Nephron (organoid): ENCODE results near the gene ADPRS.

ENCODE experiments used
- H3K27ac Mint-ChIP-seq, 3 experiments: 2 replicates each; pipeline ENCODE4 v1.8.0; 2020; ENCODE audit warnings: mixed read lengths in 3 of 3, mild to moderate bottlenecking in 2 of 3, moderate library complexity in 1 of 3
- H3K27me3 Mint-ChIP-seq: 2 replicates; pipeline ENCODE4 v1.8.0; 2021; ENCODE audit warnings: low read depth, mild to moderate bottlenecking, moderate library complexity, mixed read lengths
- H3K36me3 Mint-ChIP-seq: 2 replicates; pipeline ENCODE4 v1.8.0; 2020; ENCODE audit warnings: low read depth, mixed read lengths
- H3K4me1 Mint-ChIP-seq: 2 replicates; pipeline ENCODE4 v1.8.0; 2020; ENCODE audit warnings: mixed read lengths
- H3K4me3 Mint-ChIP-seq, 3 experiments: 2 replicates each; pipeline ENCODE4 v1.8.0; 2020; ENCODE audit warnings: mild to moderate bottlenecking in 3 of 3, mixed read lengths in 3 of 3, moderate library complexity in 2 of 3
- H3K9me3 Mint-ChIP-seq: 2 replicates; pipeline ENCODE4 v1.8.0; 2020; ENCODE audit warnings: mixed read lengths
- CTCF ChIP-seq, 3 experiments: fragments of 200-600 bp; sonication (generic); IDR thresholded peaks; one replicate each; pipeline ENCODE4 v1.5.0; 2021; ENCODE audit warnings: antibody characterized with exemption in 3 of 3; ENCODE audit not compliant: unreplicated experiment in 3 of 3

Gene ADPRS

GRCh38 chr1:36093226-36093625 lies 4.5 kb downstream of the ADPRS start:
- H3K4me3 Mint-ChIP-seq = no peak overlapping the region
- no peak overlapping the region for H3K27ac Mint-ChIP-seq
- H3K27me3 Mint-ChIP-seq = no peaks in the 10 kb centered on the region
- TF ChIP-seq CTCF (IDR thresholded peaks at IDR 0.05; ENCODE audit: unreplicated experiment in 3 of 3) = no peak
- no peaks in the 10 kb centered on the region for H3K9me3 Mint-ChIP-seq
- peaks cover 15% of the 10 kb centered on the region for H3K4me1 Mint-ChIP-seq
- peaks cover 28% of the 10 kb centered on the region for H3K36me3 Mint-ChIP-seq

- Mint-ChIP-seq H3K27ac (no peak overlapping the region), H3K27me3 (no peaks in the 10 kb centered on the region), H3K4me3 (no peak overlapping the region), H3K36me3 (peaks cover 28% of the 10 kb centered on the region), H3K9me3 (no peaks in the 10 kb centered on the region), H3K4me1 (peaks cover 15% of the 10 kb centered on the region)
- no peak for TF ChIP-seq CTCF (IDR thresholded peaks at IDR 0.05; ENCODE audit: unreplicated experiment in 3 of 3)
Observed at GRCh38 chr1:36093929-36094328, 5.2 kb downstream of the ADPRS start.

GRCh38 chr1:36094621-36095061 lies 5.9 kb downstream of the ADPRS start:
- H3K9me3 Mint-ChIP-seq = no peaks in the 10 kb centered on the region
- no peak for TF ChIP-seq CTCF (IDR thresholded peaks at IDR 0.05; ENCODE audit: unreplicated experiment in 3 of 3)
- H3K27ac Mint-ChIP-seq = no peak overlapping the region
- H3K27me3 Mint-ChIP-seq = no peaks in the 10 kb centered on the region
- H3K36me3 Mint-ChIP-seq = peaks cover 28% of the 10 kb centered on the region
- H3K4me1 Mint-ChIP-seq = peaks cover 10% of the 10 kb centered on the region
- no peak overlapping the region for H3K4me3 Mint-ChIP-seq

- peaks cover 5% of the 10 kb centered on the region for H3K4me1 Mint-ChIP-seq
- H3K9me3 Mint-ChIP-seq = no peaks in the 10 kb centered on the region
- peak overlapping the region in 2 of 3 experiments; percentile 37 to 48 for H3K27ac Mint-ChIP-seq
- H3K4me3 Mint-ChIP-seq = no peak overlapping the region
- H3K27me3 Mint-ChIP-seq = no peaks in the 10 kb centered on the region
- H3K36me3 Mint-ChIP-seq = peaks cover 24% of the 10 kb centered on the region
- no peak for TF ChIP-seq CTCF (IDR thresholded peaks at IDR 0.05; ENCODE audit: unreplicated experiment in 3 of 3)
Observed at GRCh38 chr1:36095760-36096405, 7.2 kb downstream of the ADPRS start.

GRCh38 chr1:36096500-36097432 lies 8.1 kb downstream of the ADPRS start:
- H3K27me3 Mint-ChIP-seq = no peaks in the 10 kb centered on the region
- no peak overlapping the region for H3K4me3 Mint-ChIP-seq
- TF ChIP-seq CTCF (IDR thresholded peaks at IDR 0.05; ENCODE audit: unreplicated experiment in 3 of 3) = peak in 1 of 3 experiments; percentile 13
- peaks cover 20% of the 10 kb centered on the region for H3K36me3 Mint-ChIP-seq
- peaks cover 5% of the 10 kb centered on the region for H3K4me1 Mint-ChIP-seq
- peak overlapping the region in 2 of 3 experiments; percentile 37 to 48 for H3K27ac Mint-ChIP-seq
- no peaks in the 10 kb centered on the region for H3K9me3 Mint-ChIP-seq
